Measurements from ENCODE around the gene FBXO45. TPM values are rescaled to one million over a fixed set of nuclear protein-coding genes. Genes with fewer than 3 reads are reported as not detected.
A peak's percentile ranks its signal among the peaks of the same experiment; 100 is the strongest.

Gene FBXO45
- total and polyA plus RNA-seq, 9 of the 15 experiments (the other 6 are each of a cell fraction or from before 2014, with no cell fraction given) = 15.2 to 52.8 (median 37.0) TPM

DNA sequence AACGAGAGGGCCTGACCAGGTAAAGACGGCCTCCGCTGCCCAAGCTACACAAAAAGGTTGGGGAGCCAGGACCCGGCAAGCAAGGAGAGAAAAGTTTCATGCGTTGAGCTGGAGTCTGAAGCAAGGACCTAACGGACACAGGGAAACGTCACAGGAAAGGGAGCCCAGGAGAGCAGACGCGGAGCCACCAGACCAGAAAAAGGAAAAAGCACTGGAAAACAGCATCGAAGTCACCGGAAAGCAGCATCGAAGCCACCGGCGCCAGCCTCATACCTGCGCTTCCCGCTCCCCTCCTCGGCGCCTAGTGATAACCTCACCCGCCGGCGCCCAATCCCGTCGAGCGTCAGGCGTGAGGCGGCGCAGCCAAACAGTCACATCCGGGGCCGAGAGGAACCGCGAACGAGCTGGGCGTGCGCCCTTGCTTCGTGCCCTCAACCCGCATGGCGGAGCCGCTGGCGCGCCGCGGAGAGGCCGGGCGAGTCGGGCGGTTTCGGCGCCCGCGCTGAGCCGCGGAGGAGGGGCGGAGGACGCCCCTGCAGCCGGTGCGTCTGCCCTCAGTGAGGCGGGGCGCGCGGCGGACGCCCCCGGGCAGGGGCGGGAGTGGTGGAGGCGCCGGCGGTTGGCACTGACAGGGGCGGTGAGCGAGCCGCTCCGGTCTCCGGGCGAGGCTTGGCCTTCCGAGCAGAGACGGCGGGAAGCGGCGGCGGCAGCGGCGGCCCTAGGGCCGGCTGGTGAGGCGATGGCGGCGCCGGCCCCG is at the start of gene FBXO45, which contains the start of gene WDR53 (continued):
- TF ChIP-seq RUNX1 (IDR thresholded peaks at IDR 0.05; ENCODE audit: low read depth) (no peak; the same call in 1 of the 2 replicates), EP400 (IDR thresholded peaks at IDR 0.05) (peak; percentile 88), GTF2B (IDR thresholded peaks at IDR 0.05; ENCODE audit: extremely low read depth, insufficient read length) (no peak), ZNF398 (CRISPR knock-in tag; IDR thresholded peaks at IDR 0.05) (no peak), E2F3 (CRISPR knock-in tag; IDR thresholded peaks at IDR 0.05) (peak; percentile 78; the same call in 1 of the 2 replicates), FOXM1 (IDR thresholded peaks at IDR 0.05; ENCODE audit: low read depth) (peak; percentile 50), FOXM1 (CRISPR knock-in tag; IDR thresholded peaks at IDR 0.05; ENCODE audit: low read depth) (peak; percentile 85; the same call in 1 of the 2 replicates), ZNF175 (CRISPR knock-in tag; IDR thresholded peaks at IDR 0.05; ENCODE audit: low read depth) (no peak), RBM14 (IDR thresholded peaks at IDR 0.05; ENCODE audit: borderline replicate concordance, insufficient read depth, low read depth, low read length) (no peak), TEAD2 (tag; IDR thresholded peaks at IDR 0.05) (no peak), ZEB2 (IDR thresholded peaks at IDR 0.05) (no peak), RBBP5 (IDR thresholded peaks at IDR 0.05; ENCODE audit: borderline replicate concordance, insufficient read depth, low read length, poor library complexity, severe bottlenecking) (peak; percentile 99), SMARCA4 (IDR thresholded peaks at IDR 0.05) (no peak)
- TF ChIP-seq, protein P1, sequence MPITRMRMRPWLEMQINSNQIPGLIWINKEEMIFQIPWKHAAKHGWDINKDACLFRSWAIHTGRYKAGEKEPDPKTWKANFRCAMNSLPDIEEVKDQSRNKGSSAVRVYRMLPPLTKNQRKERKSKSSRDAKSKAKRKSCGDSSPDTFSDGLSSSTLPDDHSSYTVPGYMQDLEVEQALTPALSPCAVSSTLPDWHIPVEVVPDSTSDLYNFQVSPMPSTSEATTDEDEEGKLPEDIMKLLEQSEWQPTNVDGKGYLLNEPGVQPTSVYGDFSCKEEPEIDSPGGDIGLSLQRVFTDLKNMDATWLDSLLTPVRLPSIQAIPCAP (CRISPR knock-in tag; IDR thresholded peaks at IDR 0.05; ENCODE audit: borderline replicate concordance) = no peak
- TF ChIP-seq, protein P2, sequence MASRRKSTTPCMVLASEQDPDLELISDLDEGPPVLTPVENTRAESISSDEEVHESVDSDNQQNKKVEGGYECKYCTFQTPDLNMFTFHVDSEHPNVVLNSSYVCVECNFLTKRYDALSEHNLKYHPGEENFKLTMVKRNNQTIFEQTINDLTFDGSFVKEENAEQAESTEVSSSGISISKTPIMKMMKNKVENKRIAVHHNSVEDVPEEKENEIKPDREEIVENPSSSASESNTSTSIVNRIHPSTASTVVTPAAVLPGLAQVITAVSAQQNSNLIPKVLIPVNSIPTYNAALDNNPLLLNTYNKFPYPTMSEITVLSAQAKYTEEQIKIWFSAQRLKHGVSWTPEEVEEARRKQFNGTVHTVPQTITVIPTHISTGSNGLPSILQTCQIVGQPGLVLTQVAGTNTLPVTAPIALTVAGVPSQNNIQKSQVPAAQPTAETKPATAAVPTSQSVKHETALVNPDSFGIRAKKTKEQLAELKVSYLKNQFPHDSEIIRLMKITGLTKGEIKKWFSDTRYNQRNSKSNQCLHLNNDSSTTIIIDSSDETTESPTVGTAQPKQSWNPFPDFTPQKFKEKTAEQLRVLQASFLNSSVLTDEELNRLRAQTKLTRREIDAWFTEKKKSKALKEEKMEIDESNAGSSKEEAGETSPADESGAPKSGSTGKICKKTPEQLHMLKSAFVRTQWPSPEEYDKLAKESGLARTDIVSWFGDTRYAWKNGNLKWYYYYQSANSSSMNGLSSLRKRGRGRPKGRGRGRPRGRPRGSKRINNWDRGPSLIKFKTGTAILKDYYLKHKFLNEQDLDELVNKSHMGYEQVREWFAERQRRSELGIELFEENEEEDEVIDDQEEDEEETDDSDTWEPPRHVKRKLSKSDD (conservative IDR thresholded peaks at IDR 0.05; ENCODE audit: low read length) = peak; percentile 68; the same call in 1 of the 2 replicates
- TF ChIP-seq, protein P3, sequence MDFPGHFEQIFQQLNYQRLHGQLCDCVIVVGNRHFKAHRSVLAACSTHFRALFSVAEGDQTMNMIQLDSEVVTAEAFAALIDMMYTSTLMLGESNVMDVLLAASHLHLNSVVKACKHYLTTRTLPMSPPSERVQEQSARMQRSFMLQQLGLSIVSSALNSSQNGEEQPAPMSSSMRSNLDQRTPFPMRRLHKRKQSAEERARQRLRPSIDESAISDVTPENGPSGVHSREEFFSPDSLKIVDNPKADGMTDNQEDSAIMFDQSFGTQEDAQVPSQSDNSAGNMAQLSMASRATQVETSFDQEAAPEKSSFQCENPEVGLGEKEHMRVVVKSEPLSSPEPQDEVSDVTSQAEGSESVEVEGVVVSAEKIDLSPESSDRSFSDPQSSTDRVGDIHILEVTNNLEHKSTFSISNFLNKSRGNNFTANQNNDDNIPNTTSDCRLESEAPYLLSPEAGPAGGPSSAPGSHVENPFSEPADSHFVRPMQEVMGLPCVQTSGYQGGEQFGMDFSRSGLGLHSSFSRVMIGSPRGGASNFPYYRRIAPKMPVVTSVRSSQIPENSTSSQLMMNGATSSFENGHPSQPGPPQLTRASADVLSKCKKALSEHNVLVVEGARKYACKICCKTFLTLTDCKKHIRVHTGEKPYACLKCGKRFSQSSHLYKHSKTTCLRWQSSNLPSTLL (IDR thresholded peaks at IDR 0.05) = no peak
